GM18498 (cell line): Measurements from ENCODE around the gene KRTAP12-4.
"Not testable (repeated sequence)": the region's sequence is repeated elsewhere in the genome, so short reads cannot be mapped to it uniquely, and the experiment has no call there.

Experiments
- ATAC-seq: cut with Tn5 transposase; IDR thresholded peaks from one replicate; pipeline ENCODE4 v1.9.1; 2021; ENCODE audit warnings: mild to moderate bottlenecking, moderate library complexity; ENCODE audit not compliant: unreplicated experiment

The KRTAP12-4 gene

DNA sequence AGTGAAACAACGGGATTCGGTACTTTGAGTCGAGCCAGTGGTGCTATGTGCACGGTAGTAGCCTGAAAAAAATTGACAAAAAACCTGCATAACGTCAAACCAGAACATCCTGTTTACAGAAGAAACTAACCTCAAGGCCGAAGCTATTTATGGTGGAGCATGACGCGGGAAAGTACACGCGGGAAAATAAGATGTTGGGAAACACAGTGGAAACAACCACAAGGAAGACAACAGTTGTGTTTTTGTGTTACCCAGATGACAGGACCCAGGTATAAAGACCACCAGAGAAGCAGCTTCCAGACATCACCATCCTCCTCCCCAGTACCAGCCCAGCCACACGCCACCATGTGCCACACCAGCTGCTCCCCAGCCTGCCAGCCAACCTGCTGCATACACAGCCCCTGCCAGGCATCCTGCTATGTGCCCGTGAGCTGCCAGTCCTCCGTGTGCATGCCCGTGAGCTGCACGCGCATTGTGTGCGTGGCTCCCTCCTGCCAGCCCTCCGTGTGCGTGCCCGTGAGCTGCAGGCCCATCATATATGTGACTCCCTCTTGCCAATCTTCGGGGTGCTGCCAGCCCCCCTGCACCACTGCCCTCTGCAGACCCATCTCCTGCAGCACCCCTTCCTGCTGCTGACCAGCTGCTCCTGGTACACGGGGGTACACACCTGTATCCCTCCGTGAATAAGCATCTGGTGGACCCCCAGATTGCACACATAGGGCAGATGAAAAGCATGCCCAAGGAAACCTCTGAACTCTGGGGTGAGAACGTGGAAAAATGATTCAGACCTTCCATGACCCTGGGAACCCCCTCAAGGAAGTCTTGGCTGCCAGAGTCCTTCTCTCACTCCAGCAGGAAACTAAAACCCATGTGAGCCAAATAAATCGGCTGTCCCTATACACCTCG is 3.4 kb upstream of the KRTAP12-4 start, which contains the start of gene KRTAP12-3:
KRTAP12-3 (plus strand) TSS at position 298 of the 906 bp plus-strand sequence; CDS start at position 346, 48 bp downstream.
- no peak for ATAC-seq

DNA sequence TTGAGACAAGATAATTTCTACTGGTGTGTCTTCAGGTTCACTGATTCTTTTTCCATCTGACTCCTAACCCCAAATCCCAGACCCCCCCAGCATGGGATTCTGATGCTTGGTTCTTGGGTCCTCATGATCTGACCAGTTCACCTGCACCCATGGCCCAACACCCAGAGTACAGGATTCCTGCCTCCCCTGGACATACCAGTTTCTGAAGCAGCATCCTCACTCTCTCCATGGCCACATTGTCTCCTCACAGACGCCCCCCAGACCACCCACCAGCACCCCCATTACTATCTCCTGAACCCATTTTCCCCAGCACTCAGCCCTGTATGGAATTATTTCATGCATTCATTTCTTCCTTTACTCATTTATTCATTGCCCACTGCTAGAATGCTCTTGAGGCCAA is 2.4 kb upstream of the KRTAP12-4 start:
- ATAC-seq, result no peak

DNA sequence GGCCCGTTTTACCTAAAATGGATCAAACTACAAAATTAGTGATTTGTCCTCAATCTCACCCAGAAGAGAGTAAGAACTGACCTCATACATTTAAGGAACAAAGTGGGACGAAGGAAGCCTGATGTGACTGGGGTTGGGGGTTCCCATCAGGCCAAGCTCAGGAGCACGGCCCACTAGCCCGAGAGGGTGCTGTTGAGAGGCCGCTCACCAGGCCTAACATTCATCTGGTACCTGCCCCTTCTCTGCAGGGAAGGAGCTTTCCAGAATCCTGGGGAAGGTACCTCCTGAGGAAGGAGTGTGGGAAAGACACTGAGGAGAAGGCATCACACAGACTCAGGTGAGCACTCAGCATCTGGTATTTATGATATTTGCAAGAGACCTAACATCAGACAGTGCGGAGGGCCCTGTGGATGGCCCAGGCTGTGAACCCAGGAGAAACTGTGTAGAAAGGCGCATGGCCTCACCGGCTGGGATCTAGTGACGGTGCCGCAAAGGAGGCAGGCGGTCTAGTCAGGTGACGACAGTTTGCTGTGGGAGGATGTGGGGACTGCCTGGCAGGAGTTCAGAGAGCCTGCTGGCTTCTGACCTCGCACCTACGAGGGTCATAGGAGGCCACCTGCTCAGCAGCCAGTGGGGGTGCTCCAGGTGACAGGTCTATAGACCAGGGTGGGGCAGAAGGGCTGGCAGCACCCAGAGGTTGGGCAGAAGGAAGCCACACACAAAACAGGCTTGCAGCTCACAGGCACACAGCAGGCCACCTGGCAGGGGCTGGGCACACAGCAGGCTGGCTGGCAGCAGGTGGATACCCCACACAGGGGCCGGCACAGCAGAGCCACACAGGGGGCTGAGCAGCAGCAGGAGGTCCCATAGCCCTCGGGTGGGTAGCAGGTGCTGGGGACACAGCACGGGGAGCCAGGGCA is 543 bp downstream of the KRTAP12-4 start:
- ATAC-seq, result no peak

DNA sequence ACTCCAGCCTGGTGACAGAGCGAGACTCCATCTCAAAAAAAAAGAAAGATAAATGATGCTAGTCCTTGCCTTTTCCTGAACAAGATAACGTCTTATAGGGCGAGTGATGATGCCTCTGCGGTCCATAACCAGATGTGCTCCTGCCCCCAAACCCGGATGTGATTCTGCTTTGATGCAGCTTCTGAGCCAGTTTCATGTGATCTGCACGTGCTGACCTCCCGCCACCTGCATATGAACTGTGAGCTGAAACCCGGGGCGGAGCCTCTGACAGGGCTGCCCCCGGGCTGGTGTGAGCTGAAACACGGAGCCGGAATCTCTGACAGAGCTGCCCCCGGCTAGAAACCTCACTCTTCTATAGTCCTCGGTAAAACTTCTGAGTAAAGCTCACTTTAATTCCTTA is 1.3 kb downstream of the KRTAP12-4 start:
- no peak for ATAC-seq

DNA sequence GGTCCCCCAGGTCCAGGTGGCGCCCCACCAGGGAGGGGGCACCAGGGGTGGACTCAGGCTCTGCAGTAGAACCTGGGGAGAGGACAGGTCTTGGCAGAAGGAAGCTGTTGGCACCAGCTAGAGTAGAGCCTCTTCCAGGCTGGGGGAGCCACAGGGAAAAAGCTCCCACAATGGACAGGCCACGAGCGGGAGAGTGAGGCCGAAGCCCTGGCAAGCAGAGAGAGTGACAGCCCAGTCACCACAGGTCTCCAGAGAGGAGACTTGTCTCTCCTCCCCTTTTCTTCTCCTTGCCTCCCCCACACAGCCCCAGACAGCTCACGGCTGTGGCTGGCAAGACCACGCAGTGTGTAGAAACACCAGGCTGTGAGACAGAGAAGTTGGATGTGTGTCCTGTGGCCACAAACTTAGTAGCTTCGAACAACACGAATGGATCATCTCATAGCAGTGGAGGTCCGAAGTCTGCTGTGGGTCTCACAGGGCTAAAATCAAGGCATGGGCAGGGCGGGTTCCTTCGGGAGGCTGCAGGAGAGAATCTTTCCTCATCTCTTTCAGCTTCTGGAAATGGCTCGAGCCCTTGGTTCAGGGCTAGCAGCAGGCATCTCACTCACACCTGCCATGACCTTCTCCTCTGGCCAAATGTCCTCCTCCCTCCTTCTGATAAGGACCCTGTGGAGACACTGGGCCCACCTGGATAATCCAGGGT is 3.3 kb downstream of the KRTAP12-4 start:
- no peak for ATAC-seq

DNA sequence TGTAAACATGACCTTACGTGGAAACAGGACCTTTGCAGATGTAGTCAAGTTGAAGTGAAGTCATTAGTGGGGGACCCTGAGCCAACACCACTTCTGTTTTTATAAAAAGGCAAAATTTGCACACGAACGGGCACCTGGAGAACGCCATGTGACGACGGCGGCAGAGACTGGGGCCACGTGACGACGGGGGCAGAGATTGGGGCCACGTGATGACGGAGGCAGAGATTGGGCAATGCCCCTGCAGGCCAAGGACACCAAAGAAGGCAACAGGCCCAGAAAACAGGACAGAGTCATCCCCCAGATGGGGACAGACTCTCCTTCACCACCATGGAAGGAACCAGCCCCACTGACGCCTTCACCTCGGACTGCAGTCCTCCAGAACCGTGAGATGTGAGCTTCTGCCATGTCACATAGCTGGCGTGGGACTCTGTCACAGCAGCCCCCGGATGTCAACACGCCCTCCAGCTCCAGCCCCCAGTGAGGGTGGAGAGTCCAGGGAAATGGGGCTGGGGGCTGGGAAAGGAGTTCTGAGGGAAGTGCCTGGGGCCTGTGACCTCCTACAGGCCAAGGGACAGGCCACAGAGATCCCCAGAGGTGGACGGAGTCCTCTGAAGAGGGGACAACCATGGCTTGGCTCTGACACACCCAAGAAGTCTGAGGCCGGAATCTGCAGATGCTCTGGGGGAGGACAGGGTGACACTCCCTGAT is 4.0 kb downstream of the KRTAP12-4 start:
- no peak for ATAC-seq

DNA sequence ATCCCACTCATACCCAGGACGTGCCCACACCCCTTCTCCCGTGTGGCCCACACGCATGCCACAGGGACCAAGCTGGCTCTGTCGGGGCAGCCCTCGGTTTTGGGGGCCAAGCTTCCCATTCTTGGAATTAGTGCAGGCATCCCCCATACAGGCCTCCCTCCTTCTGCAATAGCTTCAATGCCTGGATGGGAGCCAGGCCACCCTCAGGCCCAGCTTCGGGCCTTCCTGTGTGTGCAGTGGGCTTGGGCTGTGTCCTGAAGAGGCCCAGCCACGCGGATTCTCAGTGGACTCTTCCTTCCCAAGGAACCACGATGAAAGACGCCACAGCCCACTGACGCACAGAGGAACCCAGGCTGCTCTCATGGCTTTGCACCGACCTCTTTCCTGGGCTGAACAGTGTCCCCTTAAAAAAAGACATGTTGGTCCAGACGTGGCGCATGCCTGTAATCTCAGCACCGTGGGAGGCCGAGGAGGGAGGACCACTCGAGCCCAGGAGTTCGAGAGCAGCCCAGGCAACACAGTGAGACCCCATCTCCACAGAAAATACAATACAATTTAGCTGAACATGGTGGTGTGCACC is 4.8 kb downstream of the KRTAP12-4 start:
- no peak for ATAC-seq

DNA sequence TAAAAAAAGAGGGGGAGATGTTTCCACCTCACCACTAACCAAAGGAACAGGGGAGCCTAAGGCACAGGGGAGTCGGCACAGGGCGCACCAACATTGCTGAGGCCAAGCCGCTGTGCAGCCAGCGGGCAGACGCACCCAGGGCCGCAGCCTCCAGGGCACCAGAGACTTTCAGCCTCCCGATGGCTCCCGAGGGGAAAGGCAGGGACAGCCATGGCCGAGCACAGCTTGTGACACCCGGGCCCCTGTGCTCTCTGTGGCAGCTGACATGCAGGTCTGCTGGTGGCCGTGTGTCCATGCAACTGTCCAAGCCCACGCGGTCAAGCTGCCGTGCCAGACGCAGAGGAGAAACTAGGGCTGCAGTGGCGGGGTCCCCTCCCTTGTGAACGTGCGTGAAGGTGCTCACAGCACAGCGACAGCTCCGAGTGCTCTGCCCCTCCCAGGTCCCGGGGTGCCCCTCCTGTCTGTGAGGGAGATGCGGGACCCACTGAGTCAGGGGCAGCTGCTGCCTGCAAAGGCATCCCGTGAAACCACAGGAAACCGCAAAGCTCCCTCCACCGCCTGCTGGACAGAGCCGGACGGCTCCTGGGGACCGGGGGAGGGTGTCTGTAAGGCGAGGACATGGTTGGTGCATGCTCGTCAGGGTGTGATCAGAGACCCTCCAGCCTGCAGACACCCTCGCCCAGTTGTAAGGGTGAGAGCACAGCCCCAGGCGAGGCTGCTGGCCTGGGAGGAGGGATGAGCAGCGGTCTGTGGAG is 5.7 kb downstream of the KRTAP12-4 start:
- no peak for ATAC-seq

DNA sequence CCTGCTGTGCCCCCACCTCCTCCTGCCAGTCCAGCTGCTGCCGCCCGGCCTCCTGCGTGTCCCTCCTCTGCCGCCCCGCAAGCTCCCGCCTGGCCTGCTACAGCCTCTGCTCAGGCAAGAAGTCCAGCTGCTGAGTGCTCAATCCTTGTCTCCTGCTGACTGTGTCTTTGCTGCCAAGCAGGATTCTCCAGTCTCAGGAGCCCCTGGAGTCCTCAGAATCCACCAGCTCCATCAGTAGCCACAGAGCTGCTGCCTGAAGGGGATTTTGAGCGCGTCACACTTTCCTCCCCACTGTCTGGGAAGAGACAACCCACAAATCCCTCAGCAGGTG is 7.3 kb downstream of the KRTAP12-4 start:
- no peak for ATAC-seq

DNA sequence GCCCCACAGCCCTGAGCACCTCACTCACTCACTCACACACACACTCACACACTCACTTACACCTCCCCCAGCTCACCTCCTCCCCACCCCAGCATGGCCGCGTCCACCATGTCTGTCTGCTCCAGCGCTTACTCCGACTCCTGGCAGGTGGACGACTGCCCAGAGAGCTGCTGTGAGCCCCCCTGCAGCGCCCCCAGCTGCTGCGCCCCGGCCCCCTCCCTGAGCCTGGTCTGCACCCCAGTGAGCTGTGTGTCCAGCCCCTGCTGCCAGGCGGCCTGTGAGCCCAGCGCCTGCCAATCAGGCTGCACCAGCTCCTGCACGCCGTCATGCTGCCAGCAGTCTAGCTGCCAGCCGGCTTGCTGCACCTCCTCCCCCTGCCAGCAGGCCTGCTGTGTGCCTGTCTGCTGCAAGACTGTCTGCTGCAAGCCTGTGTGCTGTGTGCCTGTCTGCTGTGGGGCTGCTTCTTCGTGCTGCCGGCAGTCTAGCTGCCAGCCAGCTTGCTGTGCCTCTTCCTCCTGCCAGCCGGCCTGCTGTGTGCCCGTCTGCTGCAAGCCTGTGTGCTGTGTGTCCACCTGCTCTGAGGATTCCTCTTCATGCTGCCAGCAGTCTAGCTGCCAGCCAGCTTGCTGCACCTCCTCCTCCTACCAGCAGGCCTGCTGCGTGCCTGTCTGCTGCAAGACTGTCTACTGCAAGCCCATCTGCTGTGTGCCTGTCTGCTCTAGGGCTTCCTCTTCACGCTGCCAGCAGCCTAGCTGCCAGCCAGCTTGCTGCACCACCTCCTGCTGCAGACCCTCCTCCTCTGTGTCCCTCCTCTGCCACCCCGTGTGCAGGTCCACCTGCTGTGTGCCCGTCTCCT is 7.9 kb downstream of the KRTAP12-4 start, which contains the start of gene KRTAP10-11:
KRTAP10-11 (plus strand) TSS at position 49 of the 856 bp plus-strand sequence; CDS start at position 94, 45 bp downstream.
- ATAC-seq, result not testable (repeated sequence)

DNA sequence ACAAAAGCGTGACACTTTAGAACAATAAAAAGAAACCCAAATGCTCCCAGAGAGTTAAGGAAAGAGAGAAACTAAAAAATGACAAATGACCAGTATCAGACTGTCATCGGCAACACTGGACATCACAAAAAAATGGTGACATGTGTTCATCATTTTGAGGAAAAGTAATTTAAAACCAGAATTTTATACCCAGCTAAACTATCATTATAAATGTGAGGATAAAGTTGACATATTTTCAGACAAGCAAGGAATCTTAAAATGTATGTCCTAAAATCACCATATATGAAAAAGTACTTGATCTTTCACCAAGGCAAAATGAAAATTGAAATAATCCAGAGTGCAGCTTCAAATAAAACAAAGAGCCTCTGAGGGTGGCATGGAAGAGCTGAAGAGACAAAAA is 9.6 kb downstream of the KRTAP12-4 start:
- ATAC-seq, result no peak

DNA sequence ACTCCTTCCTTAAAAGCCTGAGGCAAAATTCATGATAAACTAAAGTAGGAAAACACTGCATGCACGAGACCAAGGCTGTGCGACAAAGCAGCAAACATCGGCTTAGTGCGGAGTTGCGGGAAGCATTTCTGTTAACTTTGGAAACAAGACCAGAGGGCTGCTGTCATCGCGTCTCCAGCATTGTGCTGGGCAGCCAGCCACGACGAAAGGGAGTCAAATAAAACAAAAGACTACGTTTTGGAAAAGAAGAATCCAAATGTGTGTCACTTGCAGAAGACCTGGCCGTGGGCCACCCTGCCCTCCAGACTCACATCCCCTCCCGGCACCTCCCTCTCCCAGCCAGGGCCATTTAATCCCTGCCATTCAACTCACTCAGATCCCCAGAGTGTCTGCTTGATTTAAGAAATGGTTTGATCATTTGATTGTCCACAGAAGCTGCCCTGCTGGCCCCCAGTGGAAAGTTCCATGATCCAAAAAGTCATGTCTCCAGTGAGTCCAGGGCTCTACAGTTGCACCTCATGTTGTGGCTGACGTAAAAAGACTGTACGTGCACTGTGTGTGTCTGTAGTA is 10.6 kb downstream of the KRTAP12-4 start:
- no peak for ATAC-seq

DNA sequence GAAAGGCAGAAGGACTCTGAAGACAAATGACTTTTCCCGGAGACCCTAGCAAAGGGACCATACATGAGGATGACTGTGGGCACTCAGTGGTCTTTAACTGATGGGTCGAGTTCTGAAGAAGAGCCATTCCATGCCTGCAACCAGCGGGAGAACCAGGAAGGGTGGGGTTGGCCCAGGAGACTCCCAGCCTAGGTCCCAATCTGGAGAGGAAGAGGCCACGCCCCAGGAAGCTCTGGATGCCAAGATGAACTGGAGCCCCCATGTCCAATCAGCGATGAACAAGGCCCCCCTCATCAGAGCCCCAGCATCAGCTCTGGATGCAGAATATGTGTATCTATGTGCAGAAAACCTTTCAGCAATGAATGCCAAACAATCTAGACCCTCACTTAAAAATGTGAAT is 13.7 kb downstream of the KRTAP12-4 start:
- ATAC-seq, result no peak

DNA sequence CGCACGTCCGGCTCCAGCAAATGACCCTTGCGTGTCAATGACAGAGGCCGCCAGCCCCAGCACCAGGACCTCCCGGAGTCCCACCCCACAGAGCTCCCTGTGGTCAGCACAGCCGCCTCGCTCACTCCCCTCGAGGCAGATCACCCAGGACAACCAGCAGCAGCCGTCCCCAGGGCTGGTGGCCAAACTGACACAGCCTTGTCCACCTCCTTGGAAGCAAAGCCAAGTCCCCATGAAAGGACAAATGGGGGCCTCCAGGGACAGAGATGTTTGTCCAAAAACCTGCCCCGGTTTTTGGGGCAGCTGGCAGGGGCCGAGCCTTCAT is 15.2 kb downstream of the KRTAP12-4 start:
- no peak for ATAC-seq

DNA sequence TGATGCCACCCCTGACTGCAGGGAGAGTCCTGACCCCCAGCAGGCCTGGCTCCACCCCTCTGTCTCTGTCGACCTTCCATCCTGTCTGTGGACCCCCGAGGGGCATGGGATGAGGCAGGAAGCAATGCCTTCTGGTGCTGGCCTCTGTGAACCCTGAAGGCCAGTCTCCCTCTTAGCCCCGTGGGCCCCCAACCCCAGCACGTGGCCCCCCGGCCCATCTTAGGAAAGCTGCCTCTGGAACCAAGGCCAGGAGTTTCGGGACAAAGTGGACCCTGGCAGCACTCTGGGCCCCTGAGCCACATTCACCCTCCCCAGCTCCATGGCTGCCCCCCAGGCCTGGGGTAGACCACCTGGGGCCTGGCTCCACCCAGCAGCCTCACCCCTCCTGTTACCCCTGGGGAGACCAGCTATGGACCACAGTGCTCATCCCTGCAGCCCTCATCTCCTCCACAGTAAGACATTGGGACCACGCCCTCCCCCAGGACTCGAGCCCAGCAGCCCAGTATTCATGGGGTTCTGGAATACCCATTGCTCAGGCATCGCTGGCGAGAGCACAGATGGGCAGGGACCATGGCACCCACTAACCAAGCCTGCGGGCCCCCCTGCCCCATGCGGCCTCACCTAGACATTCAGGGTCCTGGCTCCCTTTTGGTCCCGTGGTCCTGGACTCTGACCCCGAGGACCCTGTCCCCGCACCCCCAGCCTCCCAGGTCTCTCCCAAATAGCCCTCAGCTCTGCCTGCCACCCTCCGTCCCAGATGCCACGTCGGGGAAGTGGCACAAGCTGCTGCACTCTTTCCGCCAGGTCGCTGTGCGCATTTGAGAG is 15.7 kb downstream of the KRTAP12-4 start:
- ATAC-seq, result not testable (repeated sequence)

DNA sequence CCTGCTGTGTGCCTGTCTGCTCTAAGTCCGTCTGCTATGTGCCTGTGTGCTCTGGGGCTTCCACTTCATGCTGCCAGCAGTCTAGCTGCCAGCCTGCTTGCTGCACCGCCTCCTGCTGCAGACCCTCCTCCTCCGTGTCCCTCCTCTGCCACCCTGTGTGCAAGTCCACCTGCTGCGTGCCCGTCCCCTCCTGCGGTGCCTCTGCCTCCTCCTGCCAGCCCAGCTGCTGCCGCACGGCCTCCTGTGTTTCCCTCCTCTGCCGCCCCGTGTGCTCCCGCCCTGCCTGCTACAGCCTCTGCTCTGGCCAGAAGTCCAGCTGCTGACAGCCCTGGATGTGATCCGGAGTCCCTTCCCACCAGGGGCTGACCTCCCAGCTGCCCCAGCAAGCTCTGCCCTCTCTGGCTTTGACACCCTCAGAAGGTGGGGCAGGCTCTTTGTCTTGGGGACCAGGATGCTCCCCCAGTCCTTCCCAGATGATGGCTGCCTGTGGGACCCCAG is 16.6 kb downstream of the KRTAP12-4 start:
- ATAC-seq, result not testable (repeated sequence)
